Amniotic stem cell (primary cell): ENCODE measurements around the gene IRF2BP1.
"Not testable (repeated sequence)": the region's sequence is repeated elsewhere in the genome, so short reads cannot be mapped to it uniquely, and the experiment has no call there.

Experiments used
- DNase-seq: peaks from one replicate; lab custom pipeline; 2025; lab: John Stamatoyannopoulos, UW

Gene IRF2BP1

DNA sequence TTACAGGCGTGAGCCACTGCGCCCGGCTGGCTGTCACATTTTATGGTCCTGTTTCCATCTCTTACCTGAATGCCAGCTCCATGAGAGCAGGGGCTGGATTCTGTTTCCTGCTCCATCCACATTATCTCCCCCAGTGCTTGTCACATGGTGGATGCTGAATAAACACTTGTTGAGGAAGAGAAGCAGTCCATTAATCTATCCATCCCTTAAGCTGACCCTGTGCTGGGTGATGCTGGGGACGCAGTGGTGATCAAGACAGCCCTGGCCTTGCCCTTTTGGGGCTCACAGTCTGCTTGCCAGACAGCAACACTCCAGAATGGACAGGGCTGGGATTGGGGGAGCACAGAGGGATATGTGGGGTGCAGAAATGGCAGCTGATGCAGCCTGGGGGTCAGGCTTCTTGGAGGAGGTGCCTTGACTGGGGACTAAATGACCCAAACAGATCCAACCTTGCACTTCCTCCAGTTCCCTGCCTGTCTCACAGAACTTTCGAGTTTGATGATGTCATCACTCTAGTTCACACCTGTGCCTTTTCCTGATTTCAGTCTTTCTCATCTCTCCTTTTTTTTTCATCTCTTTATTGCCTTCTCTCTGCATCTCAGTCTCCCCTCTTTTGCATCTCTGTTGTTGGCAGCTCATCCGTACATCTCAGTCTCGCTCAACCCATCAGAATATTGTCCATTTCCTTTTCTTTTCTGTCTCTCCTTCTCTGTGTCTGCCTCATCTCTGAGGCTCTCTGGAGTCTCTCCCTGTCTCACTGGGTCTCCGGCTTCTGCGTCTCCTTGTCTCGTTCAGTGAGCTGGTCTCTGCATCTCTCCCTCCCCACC lies 4.6 kb downstream of the IRF2BP1 start:
- DNase-seq: no peak

DNA sequence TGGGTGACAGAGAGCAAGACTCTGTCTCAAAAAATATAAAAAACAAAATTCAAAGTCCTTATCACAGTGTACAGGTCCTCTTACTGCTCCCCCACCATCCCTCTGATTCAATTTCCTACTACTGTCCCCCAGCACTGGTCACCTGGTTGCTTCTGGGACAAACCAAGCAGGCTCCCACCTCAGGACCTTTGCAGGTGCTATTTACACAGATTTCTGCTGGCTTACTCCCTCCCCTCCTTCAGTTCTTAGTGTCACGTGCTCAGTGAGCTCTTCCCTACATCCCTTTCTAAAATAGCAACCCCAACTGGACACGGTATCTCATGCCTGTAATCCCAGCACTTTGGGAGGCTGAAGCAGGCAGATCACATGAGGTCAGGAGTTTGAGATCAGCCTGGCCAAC lies 6.0 kb downstream of the IRF2BP1 start:
- no peak for DNase-seq

DNA sequence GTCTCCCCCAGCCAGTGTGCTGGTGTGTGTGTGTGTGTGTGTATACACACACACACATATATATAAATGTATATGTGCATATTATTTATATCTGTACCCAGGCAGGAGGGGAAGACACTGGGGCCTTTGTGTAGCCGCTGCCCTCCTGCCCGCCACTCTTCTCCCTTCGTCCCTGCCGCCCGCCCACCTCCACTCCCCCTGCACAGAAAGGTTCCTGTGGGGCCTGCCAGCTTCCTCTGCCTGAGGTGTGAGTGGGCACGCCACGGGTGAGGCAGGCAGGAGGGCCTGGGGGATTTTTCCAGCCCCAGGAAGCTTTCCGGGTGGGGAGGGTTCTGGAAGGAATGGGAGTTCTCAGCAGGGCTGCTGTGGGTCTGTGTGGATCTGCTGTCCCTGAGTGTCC lies 6.9 kb downstream of the IRF2BP1 start:
- DNase-seq: no peak

DNA sequence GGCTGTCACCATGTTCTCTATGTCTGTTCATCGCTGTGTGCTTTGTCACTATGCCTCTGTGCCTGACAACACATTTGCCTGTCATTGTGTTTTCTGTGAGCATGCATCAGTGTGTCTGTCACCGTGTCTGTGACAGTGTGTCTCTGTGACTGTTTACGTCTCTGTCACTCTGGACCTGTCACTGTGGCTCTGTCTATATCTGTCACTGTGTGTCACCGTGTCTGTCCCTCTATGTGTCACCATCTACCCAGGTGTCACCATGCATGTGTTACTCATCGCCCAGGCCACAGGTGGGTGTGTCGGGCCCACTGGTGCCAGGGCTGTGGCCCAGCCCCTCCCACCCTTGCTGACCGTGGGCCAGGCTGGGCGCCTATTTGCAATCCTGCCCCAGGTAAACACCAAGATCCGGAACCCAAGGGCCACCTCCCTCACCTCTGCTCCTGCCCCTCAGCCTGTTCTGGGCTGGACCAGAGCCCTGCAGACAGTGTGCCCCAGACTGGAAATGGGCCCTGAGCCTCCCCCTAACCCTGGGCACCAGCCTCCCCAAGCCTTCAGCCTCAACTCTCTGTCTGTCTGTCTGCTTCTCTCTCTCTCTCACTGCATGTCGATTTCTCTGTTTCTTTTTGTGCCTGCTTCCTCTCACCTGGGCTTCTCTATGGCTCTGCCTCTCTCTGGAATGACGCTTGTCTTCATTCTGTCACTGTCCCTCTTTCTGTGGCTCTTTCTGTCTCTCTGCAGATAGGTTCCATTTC lies 7.7 kb downstream of the IRF2BP1 start:
- DNase-seq: no peak

DNA sequence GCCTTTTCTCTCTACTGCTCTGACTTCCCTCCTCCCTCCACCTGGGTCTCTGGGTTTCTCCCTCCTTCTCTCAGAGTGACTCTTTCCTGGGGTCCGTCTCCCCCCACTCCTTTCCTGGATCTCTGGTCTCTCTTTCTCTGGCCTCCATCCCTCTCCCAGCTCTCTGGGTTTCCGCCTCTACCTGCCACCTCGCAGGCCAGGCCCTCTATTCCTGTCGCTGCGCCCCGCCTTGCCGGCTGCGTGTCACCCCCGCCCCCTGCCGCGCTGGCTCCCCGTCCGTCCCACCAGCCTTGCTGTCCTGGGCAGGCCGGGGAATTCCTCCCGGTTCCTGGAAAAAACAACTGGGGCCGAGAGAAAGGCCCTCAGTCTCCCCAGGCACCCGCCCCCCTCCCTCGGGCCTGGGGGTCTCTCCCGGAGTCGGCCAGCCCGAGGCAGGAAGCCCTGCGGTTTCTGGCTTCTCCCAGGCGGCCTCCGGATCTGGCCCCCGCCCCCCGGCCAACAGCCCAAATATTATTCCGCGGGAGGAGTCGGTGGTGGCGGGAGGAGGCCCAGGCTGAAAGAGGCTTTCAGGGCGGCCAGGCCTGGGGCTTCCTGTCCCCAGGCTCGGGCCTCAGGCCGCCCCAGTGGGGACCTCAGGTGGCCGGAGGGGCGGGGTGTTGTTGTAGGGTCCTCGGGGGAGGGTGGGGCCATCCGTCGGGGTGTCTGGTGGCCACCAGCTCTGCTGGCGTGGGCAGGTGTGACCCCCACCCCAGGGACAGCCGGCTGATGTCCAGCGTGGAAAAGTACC lies 9.3 kb downstream of the IRF2BP1 start:
- DNase-seq: no peak

DNA sequence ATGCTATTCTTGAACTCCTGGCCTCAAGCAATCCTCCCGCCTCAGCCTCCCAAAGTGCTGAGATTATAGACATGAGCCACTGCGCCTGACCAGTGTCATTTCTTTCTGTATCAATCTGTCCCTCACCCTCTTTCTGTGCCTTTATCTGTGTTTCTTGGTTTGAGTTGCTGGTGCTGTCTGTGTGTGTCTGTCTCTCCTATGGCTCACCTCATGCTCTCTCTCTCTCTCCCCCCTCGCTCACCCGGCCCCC lies 9.9 kb downstream of the IRF2BP1 start:
- DNase-seq: no peak

DNA sequence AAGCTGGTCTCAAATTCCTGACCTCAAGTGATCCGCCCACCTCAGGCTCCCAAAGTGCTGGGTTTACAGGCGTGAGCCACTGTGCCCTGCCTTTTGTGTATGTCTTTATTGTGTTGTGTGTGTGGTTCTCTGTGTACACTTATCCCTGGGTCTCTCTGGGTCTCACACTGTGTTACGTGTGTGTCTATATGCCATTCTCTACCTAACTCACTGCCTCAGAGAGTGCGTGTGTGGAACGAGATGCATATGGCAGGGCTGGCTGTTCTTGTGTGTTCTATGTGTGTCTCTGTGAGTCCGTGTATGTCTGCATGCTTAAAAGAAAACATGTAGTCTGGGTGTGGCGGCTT lies 11.3 kb downstream of the IRF2BP1 start:
- DNase-seq: no peak

DNA sequence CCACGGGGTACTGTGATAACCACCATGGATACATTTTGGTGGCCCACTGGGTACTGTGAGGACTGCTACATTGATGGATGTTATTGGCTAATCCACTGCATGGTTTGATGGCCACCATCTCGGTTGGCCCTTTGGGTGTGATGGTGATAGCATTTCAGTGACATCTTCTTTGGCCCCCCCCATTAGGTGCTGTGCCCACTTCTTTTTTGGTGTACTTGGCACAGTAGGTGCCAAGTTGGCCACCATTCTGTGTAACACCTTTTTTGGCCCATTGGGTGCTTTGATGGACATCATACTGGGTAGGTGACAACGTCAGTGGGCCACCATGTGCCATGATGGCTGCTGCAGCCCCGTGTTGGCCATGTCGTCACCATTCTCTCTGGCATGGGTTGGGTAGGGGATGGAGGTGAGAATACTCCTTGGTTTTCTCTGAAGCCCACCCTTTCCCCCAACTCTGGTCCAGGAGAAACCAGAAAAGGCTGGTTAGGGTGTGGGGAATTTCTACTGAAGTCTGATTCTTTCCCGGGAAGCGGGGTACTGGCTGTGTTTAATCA lies 12.6 kb downstream of the IRF2BP1 start:
- no peak for DNase-seq

DNA sequence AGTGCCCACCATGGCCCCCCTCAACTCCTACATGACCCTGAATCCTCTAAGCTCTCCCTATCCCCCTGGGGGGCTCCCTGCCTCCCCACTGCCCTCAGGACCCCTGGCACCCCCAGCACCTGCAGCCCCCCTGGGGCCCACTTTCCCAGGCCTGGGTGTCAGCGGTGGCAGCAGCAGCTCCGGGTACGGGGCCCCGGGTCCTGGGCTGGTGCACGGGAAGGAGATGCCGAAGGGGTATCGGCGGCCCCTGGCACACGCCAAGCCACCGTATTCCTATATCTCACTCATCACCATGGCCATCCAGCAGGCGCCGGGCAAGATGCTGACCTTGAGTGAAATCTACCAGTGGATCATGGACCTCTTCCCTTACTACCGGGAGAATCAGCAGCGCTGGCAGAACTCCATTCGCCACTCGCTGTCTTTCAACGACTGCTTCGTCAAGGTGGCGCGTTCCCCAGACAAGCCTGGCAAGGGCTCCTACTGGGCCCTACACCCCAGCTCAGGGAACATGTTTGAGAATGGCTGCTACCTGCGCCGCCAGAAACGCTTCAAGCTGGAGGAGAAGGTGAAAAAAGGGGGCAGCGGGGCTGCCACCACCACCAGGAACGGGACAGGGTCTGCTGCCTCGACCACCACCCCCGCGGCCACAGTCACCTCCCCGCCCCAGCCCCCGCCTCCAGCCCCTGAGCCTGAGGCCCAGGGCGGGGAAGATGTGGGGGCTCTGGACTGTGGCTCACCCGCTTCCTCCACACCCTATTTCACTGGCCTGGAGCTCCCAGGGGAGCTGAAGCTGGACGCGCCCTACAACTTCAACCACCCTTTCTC lies 13.6 kb downstream of the IRF2BP1 start:
- no peak for DNase-seq

DNA sequence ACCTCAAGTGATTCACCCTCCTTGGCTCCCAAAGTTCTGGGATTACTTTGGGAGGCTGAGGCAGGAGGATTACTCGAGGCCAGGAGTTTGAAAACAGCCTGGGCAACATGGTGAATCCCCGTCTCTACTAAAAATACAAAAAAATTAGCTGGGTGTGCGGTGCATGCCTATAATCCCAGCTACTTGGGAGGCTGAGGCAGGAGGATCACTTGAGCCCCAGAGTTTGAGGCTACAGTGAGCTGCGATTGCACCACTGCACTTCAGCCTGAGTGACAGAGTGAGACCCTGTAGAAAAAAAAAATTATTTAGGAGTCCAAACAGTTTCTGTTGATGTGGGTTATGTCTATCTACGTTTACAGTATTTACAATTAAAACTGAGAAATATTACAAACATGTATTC lies 15.1 kb downstream of the IRF2BP1 start:
- DNase-seq: no peak

DNA sequence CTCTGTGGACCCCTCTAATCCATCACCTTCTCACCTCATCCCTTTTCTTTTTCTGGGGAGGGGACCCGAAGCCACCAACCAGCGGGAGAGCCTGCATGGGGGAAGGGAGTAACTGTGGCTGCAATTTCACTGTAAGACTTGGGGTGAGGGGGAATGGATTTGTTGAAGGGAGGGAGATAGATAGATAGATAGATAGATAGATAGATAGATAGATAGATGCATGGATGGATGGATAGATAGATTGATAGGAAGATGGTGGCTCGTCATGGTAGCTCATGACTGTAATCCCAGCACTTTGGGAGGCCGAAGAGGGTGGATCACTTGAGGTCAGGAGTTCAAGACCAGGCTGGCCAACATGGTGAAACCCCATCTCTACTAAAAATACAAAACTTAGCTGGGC lies 18.7 kb downstream of the IRF2BP1 start:
- not testable (repeated sequence) for DNase-seq

DNA sequence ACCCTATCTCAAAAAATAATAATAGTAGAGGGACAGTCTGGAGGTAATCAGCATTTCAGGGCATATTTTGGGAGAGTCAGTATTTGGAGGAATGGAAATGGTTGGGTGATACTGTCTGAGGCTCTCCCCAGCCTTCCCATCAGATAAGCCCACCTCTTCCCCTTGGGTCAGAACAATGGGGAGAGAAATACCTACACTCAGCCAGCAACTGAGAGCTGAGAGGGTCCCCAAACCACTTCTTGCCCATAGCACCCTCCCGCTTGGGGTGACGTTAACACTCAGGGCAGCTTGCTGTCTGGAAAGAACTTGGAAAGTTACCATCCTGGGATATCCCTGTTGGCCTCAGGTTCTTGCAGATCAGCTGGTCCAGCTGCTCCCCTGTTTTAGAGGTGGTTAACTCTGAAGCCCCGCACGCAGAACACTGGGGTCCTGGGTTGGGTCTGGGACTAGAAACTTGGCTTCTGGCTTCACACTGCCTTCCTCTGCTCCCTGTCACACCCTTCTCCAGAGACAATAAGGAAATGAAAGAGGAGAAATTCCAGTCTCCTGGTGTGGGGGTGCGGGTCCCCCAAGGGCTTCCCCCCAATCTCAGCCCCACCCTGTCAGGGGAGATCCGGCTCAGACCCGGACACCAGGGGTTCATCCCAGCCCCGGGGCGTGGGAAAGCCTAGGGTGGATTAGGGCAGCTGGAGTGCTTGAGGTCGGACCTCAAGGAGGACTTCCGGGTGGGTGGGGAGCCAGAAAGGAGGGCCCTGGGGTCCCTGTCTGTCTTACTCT lies 19.4 kb downstream of the IRF2BP1 start:
- DNase-seq: no peak

DNA sequence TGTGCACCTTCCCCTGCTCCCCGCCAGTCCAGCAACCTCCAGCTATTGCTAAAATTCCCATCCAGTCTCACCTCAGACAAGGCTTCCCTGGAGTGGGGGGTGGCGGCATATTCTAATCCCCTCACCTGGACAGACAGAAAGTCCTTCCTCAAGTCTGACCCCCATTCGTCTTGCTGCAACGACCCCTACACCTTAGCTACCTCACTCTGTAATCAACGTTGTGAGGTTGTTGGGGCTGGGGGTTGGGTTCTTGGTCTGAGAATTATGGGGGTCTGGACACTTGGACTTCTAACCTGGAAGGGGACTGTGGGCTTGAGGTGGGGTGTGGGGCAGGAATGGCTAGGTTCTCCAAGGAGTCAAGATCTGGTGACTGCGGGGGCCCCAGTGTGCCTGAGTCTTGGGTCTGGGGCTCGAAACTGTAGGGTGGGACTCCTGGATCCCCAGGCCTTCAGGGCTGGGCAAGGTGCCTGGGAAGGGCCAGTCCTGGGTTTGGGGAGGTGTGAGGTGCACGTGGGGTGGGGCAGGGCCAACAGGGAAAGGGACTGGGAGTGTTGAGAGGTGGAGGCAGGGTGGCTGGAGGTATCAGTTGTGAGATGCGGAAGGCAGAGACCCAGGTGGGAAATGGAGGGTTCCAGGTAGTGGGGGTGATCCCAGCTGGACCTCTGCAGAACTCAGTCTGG lies 20.5 kb downstream of the IRF2BP1 start:
- DNase-seq: no peak

DNA sequence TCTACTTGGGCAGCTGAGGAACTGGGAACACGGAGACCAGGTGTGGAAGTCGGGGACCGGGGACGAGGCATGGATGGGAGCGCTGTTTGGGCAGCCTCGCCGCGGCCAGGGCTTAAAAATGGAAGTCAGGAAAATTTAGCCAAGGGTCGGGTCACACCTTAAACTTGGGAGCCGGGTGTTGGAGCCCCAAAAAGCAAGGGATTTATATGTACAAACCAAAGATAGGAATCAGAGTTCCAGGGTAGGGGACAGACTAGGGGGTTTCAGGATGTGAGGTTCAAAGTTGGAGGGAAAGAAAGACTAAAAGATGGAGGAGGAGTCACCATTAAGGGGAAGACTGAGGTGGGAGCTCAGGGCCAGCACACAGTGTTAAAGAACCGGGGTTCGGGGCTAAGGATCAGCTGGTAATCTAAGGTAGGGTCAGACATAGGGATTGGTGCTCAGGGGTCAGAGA lies 21.3 kb downstream of the IRF2BP1 start:
- DNase-seq: no peak

DNA sequence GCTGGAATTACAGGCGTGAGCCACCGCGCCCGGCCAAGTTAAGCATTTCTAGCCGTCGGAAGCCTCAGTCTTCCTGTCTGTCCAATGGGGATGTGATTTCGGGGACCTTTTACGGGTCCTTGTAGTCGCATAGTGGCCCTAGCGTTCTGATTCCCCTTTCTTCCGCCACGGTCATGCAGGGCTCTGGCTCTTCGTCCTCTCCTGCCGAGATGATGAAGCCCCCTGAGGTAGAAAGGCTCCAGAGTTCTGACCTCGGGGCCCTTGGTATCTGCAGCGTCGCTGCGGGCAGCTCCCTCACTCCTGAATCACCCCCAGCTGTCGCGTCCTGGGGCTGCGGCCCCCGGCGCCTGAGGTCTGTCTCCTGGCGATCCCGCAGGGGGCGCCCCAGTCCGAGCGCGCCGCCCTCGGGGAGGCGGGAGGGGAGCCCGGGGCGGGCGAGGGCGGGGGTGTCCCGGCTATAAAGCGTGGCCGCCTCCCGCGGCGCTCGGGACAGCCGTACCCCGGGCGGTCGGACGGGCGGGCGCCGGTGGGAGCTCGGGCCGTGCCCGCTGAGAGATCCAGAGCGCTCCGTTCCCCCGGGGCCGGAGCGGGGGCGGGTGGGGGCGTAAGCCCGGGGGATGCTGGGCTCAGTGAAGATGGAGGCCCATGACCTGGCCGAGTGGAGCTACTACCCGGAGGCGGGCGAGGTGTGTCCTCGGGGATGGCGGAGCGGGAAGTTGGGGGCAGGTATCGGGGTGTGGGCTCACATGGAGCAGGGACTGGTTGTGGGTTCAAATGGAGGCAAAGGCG lies 21.9 kb downstream of the IRF2BP1 start, which contains the start of gene FOXA3:
TSS of gene FOXA3 (plus strand) at position 487 of the 789 bp plus-strand sequence. CDS start at position 618, 131 bp downstream.
- no peak for DNase-seq

DNA sequence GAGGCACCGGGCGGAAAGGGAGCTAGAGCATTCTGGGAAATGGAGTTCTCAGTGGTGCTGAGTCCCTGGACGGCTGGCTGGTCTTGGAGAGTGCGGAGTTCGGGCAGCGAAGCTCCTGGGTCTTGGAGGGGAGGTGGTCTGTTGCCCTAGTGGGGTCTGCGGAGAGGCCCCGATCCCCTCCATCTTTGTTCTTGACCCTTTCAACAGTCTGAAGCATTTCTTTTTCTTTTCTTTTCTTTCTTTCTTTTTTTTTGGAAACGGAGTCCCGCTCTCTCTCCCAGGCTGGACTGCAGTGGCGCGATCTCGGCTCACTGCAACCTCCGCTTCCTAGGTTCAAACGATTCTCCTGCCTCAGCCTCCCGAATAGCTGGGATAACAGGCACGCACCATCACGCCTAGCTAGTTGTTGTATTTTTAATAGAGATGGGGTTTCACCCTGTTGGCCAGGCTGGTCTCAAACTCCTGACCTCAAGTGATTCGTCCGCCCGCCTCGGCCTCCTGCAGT lies 22.6 kb downstream of the IRF2BP1 start:
- DNase-seq: no peak

DNA sequence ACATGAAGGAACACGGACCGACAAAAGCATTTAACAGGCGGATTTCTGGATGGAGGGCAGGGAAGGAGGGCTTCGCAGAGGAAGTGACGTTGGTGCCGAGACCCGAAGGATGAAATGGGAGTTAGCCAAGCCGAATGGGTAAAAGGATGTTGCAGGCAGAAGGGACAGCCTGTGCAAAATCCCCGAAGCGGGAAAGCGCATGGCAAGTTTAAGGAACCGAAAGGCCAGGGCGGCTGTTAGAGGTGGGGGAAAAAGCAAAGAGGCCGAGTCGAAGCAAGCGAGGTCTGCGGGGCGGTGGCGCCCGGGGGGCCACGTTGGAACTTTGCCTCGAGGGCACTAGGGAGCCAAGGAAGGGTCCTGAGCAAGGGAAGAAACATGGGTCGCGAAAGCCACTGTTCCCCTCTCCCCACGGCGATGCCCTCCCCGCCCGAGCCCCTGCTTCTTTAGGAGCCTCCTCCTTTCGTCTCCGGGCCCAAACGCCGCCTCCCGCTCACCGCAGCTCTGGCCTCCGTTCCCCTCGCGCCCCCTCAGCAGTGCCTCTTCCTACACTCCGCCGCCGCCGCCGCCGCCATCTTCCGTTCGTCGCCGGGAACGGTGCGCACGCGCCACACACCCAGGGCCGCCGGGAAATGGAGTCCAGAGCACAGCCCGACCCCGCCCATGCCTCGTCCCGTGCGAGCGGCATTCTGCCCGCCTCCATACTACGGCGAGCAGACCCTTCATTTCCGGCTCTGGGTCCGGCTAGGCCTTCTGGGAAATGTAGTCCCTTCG lies 23.2 kb downstream of the IRF2BP1 start, which contains the start of gene SYMPK:
TSS of gene SYMPK (minus strand) at position 584 of the 771 bp plus-strand sequence. CDS start 8,652 bp downstream, outside the sequence.
- DNase-seq: peak; percentile 96

DNA sequence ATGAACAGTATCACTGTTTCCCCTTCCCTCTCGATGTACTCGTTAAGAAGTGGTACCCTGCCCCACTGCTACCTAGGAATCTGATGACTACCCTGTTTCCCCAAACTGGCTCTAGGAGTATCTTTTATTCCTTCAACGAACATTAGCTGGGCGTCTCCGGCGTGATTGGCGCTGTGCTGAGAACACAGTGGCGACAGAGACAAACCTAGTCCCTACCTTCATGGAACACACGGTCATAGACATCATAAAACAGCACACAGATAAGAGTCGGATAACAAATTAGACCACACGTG lies 23.7 kb downstream of the IRF2BP1 start:
- no peak for DNase-seq
